Left colon (tissue), 2 donors: Measurements from ENCODE around the gene ABLIM1. TPM values are rescaled to one million over a fixed set of nuclear protein-coding genes. Genes with fewer than 3 reads are reported as not detected.

ENCODE experiments used
- ATAC-seq: fragments of 200-7000 bp; cut with Tn5 transposase; one replicate; pipeline ENCODE4 v1.9.1; 2020; ENCODE audit warnings: mild to moderate bottlenecking, moderate library complexity
- DNase-seq, 2 donors: peaks; one replicate each; pipeline ENCODE4 v3.0.0-alpha.2; 2020
- intact Hi-C, 2 donors: fragments of 100-400 bp; cut with DNase I in 1 of 2; cut with micrococcal nuclease in 1 of 2; formaldehyde crosslinking; loops; one replicate each; pipeline versions ENCODE4 v1.11.2 to v1.14.0; 2022; cut with DNase I, micrococcal nuclease
- total RNA-seq, 2 donors: library from RNA; stranded (reverse); fragmentation: NEBNext Ultra II Directional; extraction: Animal tissue kit (Norgen Biotek cat#: 25700); gene quantifications; one replicate each; pipeline ENCODE4 v1.2.1, GENCODE V29; 2021
- donor health status: DM: no; HTN: no; CAD: no.
- donor health status: DM: yes; HTN: yes; CAD: no.

ABLIM1 gene
- total RNA-seq, 2 donors from 2014 or later, result 107 to 118 TPM

GRCh38 chr10:114541081-114541796 lies 116.8 kb downstream of the ABLIM1 start:
- intact Hi-C loops, result no loop called here
- ATAC-seq, result peak; percentile 64
- DNase-seq, result peak in 1 of 2 donors; percentile 77

GRCh38 chr10:114540236-114540635 lies 117.8 kb downstream of the ABLIM1 start:
- ATAC-seq, result no peak

GRCh38 chr10:114539623-114540022 lies 118.5 kb downstream of the ABLIM1 start:
- ATAC-seq (no peak), DNase-seq (no peak)
- intact Hi-C loops, result no loop called here

More at GRCh38 chr10:114540236-114540635, 117.8 kb downstream of the ABLIM1 start:
- intact Hi-C loops, result no loop called here
- DNase-seq, result no peak

GRCh38 chr10:114538181-114538906 lies 119.7 kb downstream of the ABLIM1 start:
- peak; percentile 86 to 92 for DNase-seq
- peak; percentile 93 for ATAC-seq
- intact Hi-C loops, result no loop called here

GRCh38 chr10:114537736-114538135 lies 120.3 kb downstream of the ABLIM1 start:
- intact Hi-C loops, result no loop called here
- DNase-seq (no peak), ATAC-seq (no peak)

GRCh38 chr10:114534571-114534981 lies 123.5 kb downstream of the ABLIM1 start:
- intact Hi-C loops, result no loop called here
- ATAC-seq, result no peak

GRCh38 chr10:114532226-114532625 lies 125.8 kb downstream of the ABLIM1 start:
- ATAC-seq (no peak), DNase-seq (no peak)
- intact Hi-C loops, result no loop called here

More at GRCh38 chr10:114534571-114534981, 123.5 kb downstream of the ABLIM1 start:
- DNase-seq, result no peak

- peak; percentile 91 for ATAC-seq
- intact Hi-C loops, result no loop called here
- DNase-seq, result peak; percentile 87 to 88
Measured at GRCh38 chr10:114526504-114527238, 131.4 kb downstream of the ABLIM1 start.

- peak; percentile 13 for ATAC-seq
- no peak for DNase-seq
- intact Hi-C loops, result no loop called here
Measured at GRCh38 chr10:114526126-114526503, 132.0 kb downstream of the ABLIM1 start.

- ATAC-seq (no peak), DNase-seq (no peak)
- intact Hi-C loops, result no loop called here
Measured at GRCh38 chr10:114525368-114525949, 132.6 kb downstream of the ABLIM1 start.

- ATAC-seq, result no peak
- intact Hi-C loops, result no loop called here
Measured at GRCh38 chr10:114523876-114524275, 134.2 kb downstream of the ABLIM1 start.

GRCh38 chr10:114521255-114521654 lies 136.8 kb downstream of the ABLIM1 start:
- no peak for DNase-seq
- intact Hi-C loops, result no loop called here
- peak; percentile 63 for ATAC-seq

More at GRCh38 chr10:114523876-114524275, 134.2 kb downstream of the ABLIM1 start:
- DNase-seq, result no peak

- DNase-seq (no peak), ATAC-seq (peak; percentile 7)
- intact Hi-C loops, result no loop called here
Measured at GRCh38 chr10:114520453-114520852, 137.6 kb downstream of the ABLIM1 start.

GRCh38 chr10:114519756-114520293 lies 138.2 kb downstream of the ABLIM1 start:
- ATAC-seq (peak; percentile 63), DNase-seq (peak in 1 of 2 donors; percentile 57)

GRCh38 chr10:114519306-114519669 lies 138.8 kb downstream of the ABLIM1 start:
- intact Hi-C loops, result no loop called here
- DNase-seq (peak; percentile 86 to 93), ATAC-seq (peak; percentile 84)

More at GRCh38 chr10:114519756-114520293, 138.2 kb downstream of the ABLIM1 start:
- intact Hi-C loops, result no loop called here

- DNase-seq (no peak), ATAC-seq (peak; percentile 11)
Measured at GRCh38 chr10:114518401-114519305, 139.4 kb downstream of the ABLIM1 start.

GRCh38 chr10:114517368-114518250 lies 140.5 kb downstream of the ABLIM1 start:
- no peak for ATAC-seq
- no peak for DNase-seq

More at GRCh38 chr10:114518401-114519305, 139.4 kb downstream of the ABLIM1 start:
- intact Hi-C loops, result no loop called here

More at GRCh38 chr10:114517368-114518250, 140.5 kb downstream of the ABLIM1 start:
- intact Hi-C loops, result no loop called here
